H9 (cell line): ENCODE data around the gene UGT1A5. TPM values are rescaled to one million over a fixed set of nuclear protein-coding genes. Genes with fewer than 3 reads are reported as not detected.

Source experiments
- DNase-seq: peaks from one replicate; pipeline ENCODE4 v3.0.0-alpha.2; 2017
- H2AFZ ChIP-seq: one replicate; pipeline ENCODE4 v1.6.1; 2013; ENCODE audit warnings: mild to moderate bottlenecking, low read length, control low read depth, moderate library complexity
- H2AK5ac ChIP-seq: 2 replicates; pipeline ENCODE4 v1.6.1; 2013; ENCODE audit warnings: low read length, control low read depth, mixed read lengths; ENCODE audit not compliant: insufficient read length
- H2BK120ac ChIP-seq: one replicate; pipeline ENCODE4 v1.6.1; 2013; ENCODE audit warnings: low read depth, mild to moderate bottlenecking, low read length, control low read depth, inconsistent platforms; ENCODE audit not compliant: poor library complexity, severe bottlenecking
- H2BK12ac ChIP-seq: 2 replicates; pipeline ENCODE4 v1.6.1; 2013; ENCODE audit warnings: low read length, control low read depth, mixed read lengths, low read depth; ENCODE audit not compliant: insufficient read length
- H2BK15ac ChIP-seq: 2 replicates; pipeline ENCODE4 v1.6.1; 2013; ENCODE audit warnings: low read depth, low read length, control low read depth
- H2BK20ac ChIP-seq: one replicate; pipeline ENCODE4 v1.6.1; 2013; ENCODE audit warnings: low read depth, mild to moderate bottlenecking, low read length, control low read depth, inconsistent platforms; ENCODE audit not compliant: poor library complexity, severe bottlenecking
- H2BK5ac ChIP-seq: 2 replicates; pipeline ENCODE4 v1.6.1; 2013; ENCODE audit warnings: low read length, control low read depth, mixed read lengths; ENCODE audit not compliant: insufficient read length
- H3K14ac ChIP-seq: 2 replicates; pipeline ENCODE4 v1.6.1; 2013; ENCODE audit warnings: low read length, control low read depth; ENCODE audit not compliant: insufficient read depth
- H3K18ac ChIP-seq: 2 replicates; pipeline ENCODE4 v1.6.1; 2013; ENCODE audit warnings: low read depth, mild to moderate bottlenecking, mixed read lengths, low read length, control low read depth; ENCODE audit not compliant: insufficient read length
- H3K23ac ChIP-seq: 2 replicates; pipeline ENCODE4 v1.6.1; 2013; ENCODE audit warnings: low read length, control low read depth, mixed read lengths, low read depth; ENCODE audit not compliant: insufficient read length
- H3K23me2 ChIP-seq: 2 replicates; pipeline ENCODE4 v1.6.1; 2013; ENCODE audit warnings: low read depth, mild to moderate bottlenecking, mixed read lengths, low read length, control low read depth; ENCODE audit not compliant: insufficient read length, poor library complexity, severe bottlenecking
- H3K27ac ChIP-seq: 2 replicates; pipeline ENCODE4 v1.5.1; 2013; ENCODE audit warnings: low read length, control low read depth, mixed read lengths, low read depth; ENCODE audit not compliant: insufficient read length
- H3K27me3 ChIP-seq: 2 replicates; pipeline ENCODE4 v1.6.1; 2013; ENCODE audit warnings: low read length, control low read depth, inconsistent platforms; ENCODE audit not compliant: insufficient read depth
- H3K4ac ChIP-seq: 2 replicates; pipeline ENCODE4 v1.6.1; 2013; ENCODE audit warnings: low read depth, mild to moderate bottlenecking, control low read depth, inconsistent platforms, low read length, moderate library complexity
- H3K4me1 ChIP-seq: 2 replicates; pipeline ENCODE4 v1.6.1; 2013; ENCODE audit warnings: low read length, control low read depth, inconsistent platforms; ENCODE audit not compliant: insufficient read depth
- H3K4me2 ChIP-seq: 2 replicates; pipeline ENCODE4 v1.6.1; 2013; ENCODE audit warnings: low read length, control low read depth, mixed read lengths; ENCODE audit not compliant: insufficient read length, insufficient read depth
- H3K56ac ChIP-seq: 2 replicates; pipeline ENCODE4 v1.6.1; 2013; ENCODE audit warnings: low read depth, mild to moderate bottlenecking, mixed read lengths, low read length, control low read depth; ENCODE audit not compliant: insufficient read length
- H3K79me1 ChIP-seq: 2 replicates; pipeline ENCODE4 v1.6.1; 2013; ENCODE audit warnings: low read depth, mild to moderate bottlenecking, moderate library complexity, low read length, control low read depth, inconsistent platforms; ENCODE audit not compliant: insufficient read depth, poor library complexity, severe bottlenecking
- H3K79me2 ChIP-seq: 2 replicates; pipeline ENCODE4 v1.6.1; 2013; ENCODE audit warnings: low read length, control low read depth, inconsistent platforms; ENCODE audit not compliant: insufficient read depth
- H3K9ac ChIP-seq: 2 replicates; pipeline ENCODE4 v1.6.1; 2013; ENCODE audit warnings: low read length, control low read depth, mixed read lengths; ENCODE audit not compliant: insufficient read length; ENCODE audit errors: extremely low read depth
- H3K9me3 ChIP-seq: one replicate; pipeline ENCODE4 v1.6.1; 2013; ENCODE audit warnings: low read depth, low read length, inconsistent platforms; ENCODE audit not compliant: control insufficient read depth
- H3T11ph ChIP-seq: one replicate; pipeline ENCODE4 v1.6.1; 2013; ENCODE audit warnings: mild to moderate bottlenecking, low read length, control low read depth, inconsistent platforms
- H4K20me1 ChIP-seq: one replicate; pipeline ENCODE4 v1.6.1; 2013; ENCODE audit not compliant: control insufficient read depth, insufficient read length, insufficient read depth
- H4K5ac ChIP-seq: 2 replicates; pipeline ENCODE4 v1.6.1; 2013; ENCODE audit warnings: low read depth, mild to moderate bottlenecking, mixed read lengths, low read length, control low read depth; ENCODE audit not compliant: insufficient read length
- H4K8ac ChIP-seq: replicated peaks from 2 replicates; pipeline ENCODE4 v1.6.1; 2013; ENCODE audit warnings: low read length, control low read depth, mixed read lengths, low read depth; ENCODE audit not compliant: insufficient read length
- H4K91ac ChIP-seq: 2 replicates; pipeline ENCODE4 v1.6.1; 2013; ENCODE audit warnings: low read depth, mild to moderate bottlenecking, moderate library complexity, mixed read lengths, low read length, control low read depth; ENCODE audit not compliant: insufficient read length
- H3K27ac Mint-ChIP-seq, 3 experiments: 2 replicates in 2 of 3; 3 replicates in 1 of 3; pipeline ENCODE4 v1.8.0; 2020 to 2021; ENCODE audit warnings: mixed read lengths in 3 of 3, mild to moderate bottlenecking in 1 of 3, moderate library complexity in 1 of 3
- H3K27me3 Mint-ChIP-seq: 2 replicates; pipeline ENCODE4 v1.8.0; 2021; ENCODE audit warnings: low read depth, mild to moderate bottlenecking, moderate library complexity, mixed read lengths
- H3K36me3 Mint-ChIP-seq, 3 experiments: 2 replicates in 2 of 3; 3 replicates in 1 of 3; pipeline ENCODE4 v1.8.0; 2020 to 2021; ENCODE audit warnings: low read depth in 3 of 3, mixed read lengths in 3 of 3; ENCODE audit not compliant: insufficient read depth in 1 of 3
- H3K4me1 Mint-ChIP-seq, 2 experiments: 2 replicates each; pipeline ENCODE4 v1.8.0; 2020; ENCODE audit warnings: mixed read lengths in 2 of 2
- H3K4me3 Mint-ChIP-seq, 2 experiments: 2 replicates in 1 of 2; 3 replicates in 1 of 2; pipeline ENCODE4 v1.8.0; 2020 to 2021; ENCODE audit warnings: mild to moderate bottlenecking in 2 of 2, mixed read lengths in 2 of 2, moderate library complexity in 1 of 2
- H3K9me3 Mint-ChIP-seq, 2 experiments: 2 replicates in 1 of 2; 3 replicates in 1 of 2; pipeline ENCODE4 v1.8.0; 2020; ENCODE audit warnings: mild to moderate bottlenecking in 2 of 2, mixed read lengths in 2 of 2, moderate library complexity in 1 of 2
- CTCF ChIP-seq: fragments of 200-600 bp; sonication (generic); conservative IDR thresholded peaks from 3 replicates; pipeline ENCODE4 v1.8.0; 2021; ENCODE audit warnings: antibody characterized with exemption, mild to moderate bottlenecking
- WGBS: extraction: QIAGEN DNeasy Blood & Tissue Kit; methylation state at CpG from one replicate; pipeline ENCODE4 v1.1.7; 2013; ENCODE audit warnings: missing lambda C conversion rate, low lambda C conversion rate, mixed read lengths; ENCODE audit not compliant: insufficient read length; ENCODE audit errors: extremely low coverage; 5-methylcytosine and 5-hydroxymethylcytosine counted together
- total RNA-seq: library from RNA; stranded (reverse); gene quantifications from 2 replicates; pipeline ENCODE4 v1.2.1, GENCODE V29; 2021

UGT1A5 gene
- total RNA-seq, 1 experiment from 2014 or later = not detected

GRCh38 chr2:233746475-233747282 lies 34.0 kb downstream of the UGT1A5 start:
- Histone ChIP-seq H3K23ac (no peak overlapping the region), H3T11ph (no peak overlapping the region), H4K20me1 (no peaks in the 10 kb centered on the region), H2AK5ac (no peak overlapping the region), H3K4ac (no peak overlapping the region), H3K27me3 (no peaks in the 10 kb centered on the region), H2BK15ac (no peak overlapping the region), H3K14ac (no peak overlapping the region), H4K8ac (no peak overlapping the region), H3K79me1 (no peaks in the 10 kb centered on the region), H3K4me1 (no peaks in the 10 kb centered on the region), H3K9me3 (no peaks in the 10 kb centered on the region), H3K79me2 (no peaks in the 10 kb centered on the region), H3K27ac (no peak overlapping the region), H2BK12ac (no peak overlapping the region), H4K91ac (no peak overlapping the region), H3K9ac (no peak overlapping the region), H2BK20ac (no peak overlapping the region), H4K5ac (no peak overlapping the region), H2AFZ (no peak overlapping the region), H3K18ac (no peak overlapping the region), H3K56ac (no peak overlapping the region), H3K23me2 (no peaks in the 10 kb centered on the region), H2BK5ac (no peak overlapping the region), H3K4me2 (no peak overlapping the region), H2BK120ac (no peak overlapping the region)
- no peak for DNase-seq
- no peak overlapping the region for H3K4me3 Mint-ChIP-seq
- H3K27ac Mint-ChIP-seq = no peak overlapping the region
- WGBS = no CpG with 5 or more reads among the region's 10 CpGs
- no peaks in the 10 kb centered on the region for H3K4me1 Mint-ChIP-seq
- H3K36me3 Mint-ChIP-seq = peaks cover 7 to 14% (median 8%) of the 10 kb centered on the region in 3 experiments; a peak in 5 of 7 replicates
- no peak for TF ChIP-seq CTCF
- H3K27me3 Mint-ChIP-seq = peaks cover 12% of the 10 kb centered on the region
- peaks cover 35 to 42% of the 10 kb centered on the region in 2 experiments for H3K9me3 Mint-ChIP-seq
